C4-2B (cell line): Measurements from ENCODE around the gene HIVEP3.

ENCODE experiments used
- CTCF ChIP-seq: fragments of 450-650 bp; conservative IDR thresholded peaks from 2 replicates; pipeline ENCODE4 v1.5.1; 2017; ENCODE audit warnings: mild to moderate bottlenecking
- ZFX ChIP-seq: fragments of 450-650 bp; IDR thresholded peaks from 2 replicates; pipeline ENCODE4 v1.6.1; 2017

DNA sequence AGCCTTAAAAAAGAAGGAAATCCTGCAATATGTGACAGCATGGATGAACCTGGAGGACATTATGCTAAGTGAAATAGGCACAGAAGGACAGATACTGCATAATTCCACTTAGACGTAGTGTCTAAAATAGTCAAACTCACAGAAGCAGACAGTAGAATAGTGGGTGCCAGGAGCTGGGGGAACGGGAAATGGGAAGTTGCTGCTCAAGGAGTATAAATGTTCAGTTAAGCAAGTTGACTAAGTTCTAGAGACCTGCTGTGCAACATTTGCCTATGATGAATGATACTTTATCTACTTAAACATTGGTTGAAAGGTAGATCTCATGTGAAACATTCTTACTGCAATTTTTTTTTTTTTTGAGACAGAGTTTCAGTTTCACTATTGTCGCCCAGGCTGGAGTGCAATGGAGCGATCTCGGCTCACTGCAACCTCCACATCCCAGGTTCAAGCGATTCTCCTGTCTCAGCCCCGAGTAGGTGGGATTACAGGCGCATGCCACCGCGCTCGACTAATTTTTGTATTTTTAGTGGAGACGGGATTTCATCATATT lies 197.8 kb downstream of the HIVEP3 start:
- no peak for TF ChIP-seq CTCF
- no peak for TF ChIP-seq ZFX
